Measurements from ENCODE around the gene ERCC6L2. TPM values are rescaled to one million over a fixed set of nuclear protein-coding genes. Genes with fewer than 3 reads are reported as not detected.

The ERCC6L2 gene
- polyA plus RNA-seq, 1 of the 3 experiments (the other 2 are of a cell fraction) = 10.0 TPM

DNA sequence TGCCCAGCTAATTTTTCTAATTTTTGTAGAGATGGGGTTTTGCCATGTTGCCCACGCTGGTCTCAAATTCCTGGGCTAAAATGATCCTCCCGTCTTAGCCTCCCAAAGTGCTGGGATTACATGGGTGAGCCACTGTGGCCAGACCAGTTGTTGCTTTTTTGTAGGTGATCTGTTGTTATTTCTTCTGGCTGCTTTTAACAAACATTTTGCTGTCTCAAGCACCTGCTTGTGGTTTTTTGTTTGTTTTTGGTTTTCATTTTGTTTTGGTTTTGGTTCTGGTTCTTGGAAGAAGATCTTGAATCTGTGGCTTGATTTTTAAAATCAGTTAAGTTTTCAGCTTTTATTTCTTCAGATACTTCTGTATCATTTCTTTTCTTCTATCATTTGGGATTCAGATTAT lies 21.1 kb downstream of the ERCC6L2 start:
- peaks cover 67% of the 10 kb centered on the region for H3K79me2 ChIP-seq (ENCODE audit: insufficient read depth)
- no peak overlapping the region for H2AFZ ChIP-seq (ENCODE audit: low read depth)
- no peaks in the 10 kb centered on the region for H3K4me1 ChIP-seq (ENCODE audit: control insufficient read depth in 1 of 2, insufficient read depth in 2 of 2, low read depth in 1 of 2, low read length in 1 of 2)
- no peak overlapping the region for H3K9ac ChIP-seq
- no peak for DNase-seq
- H3K4me2 ChIP-seq = no peak overlapping the region
- TF ChIP-seq, protein P1, sequence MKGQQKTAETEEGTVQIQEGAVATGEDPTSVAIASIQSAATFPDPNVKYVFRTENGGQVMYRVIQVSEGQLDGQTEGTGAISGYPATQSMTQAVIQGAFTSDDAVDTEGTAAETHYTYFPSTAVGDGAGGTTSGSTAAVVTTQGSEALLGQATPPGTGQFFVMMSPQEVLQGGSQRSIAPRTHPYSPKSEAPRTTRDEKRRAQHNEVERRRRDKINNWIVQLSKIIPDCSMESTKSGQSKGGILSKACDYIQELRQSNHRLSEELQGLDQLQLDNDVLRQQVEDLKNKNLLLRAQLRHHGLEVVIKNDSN (IDR thresholded peaks at IDR 0.05; ENCODE audit: borderline replicate concordance, low read depth) = no peak
- TF ChIP-seq MXI1 (IDR thresholded peaks at IDR 0.05; ENCODE audit: low read depth, low read length) (no peak), EZH2phosphoT487 (IDR thresholded peaks at IDR 0.05; ENCODE audit: borderline replicate concordance, low read depth) (no peak), FOXM1 (IDR thresholded peaks at IDR 0.05; ENCODE audit: low read depth) (no peak), NRF1 (IDR thresholded peaks at IDR 0.05; ENCODE audit: low read depth, low read length) (no peak), SIN3A (IDR thresholded peaks at IDR 0.05; ENCODE audit: borderline replicate concordance, low read depth, low read length) (no peak), TAF1 (IDR thresholded peaks at IDR 0.05; ENCODE audit: borderline replicate concordance, low read depth, low read length) (no peak), CHD2 (IDR thresholded peaks at IDR 0.05; ENCODE audit: low read length, partially characterized antibody) (no peak), FOSL2 (IDR thresholded peaks at IDR 0.05; ENCODE audit: borderline replicate concordance, low read depth) (no peak), ELF1 (IDR thresholded peaks at IDR 0.05) (no peak), POLR2AphosphoS5 (IDR thresholded peaks at IDR 0.05; ENCODE audit: low read depth, low read length) (no peak), GABPA (IDR thresholded peaks at IDR 0.05; ENCODE audit: low read depth) (no peak), TEAD4 (IDR thresholded peaks at IDR 0.05; ENCODE audit: borderline replicate concordance, insufficient read depth) (no peak), FOXJ3 (CRISPR knock-in tag; IDR thresholded peaks at IDR 0.05) (no peak), RCOR1 (IDR thresholded peaks at IDR 0.05; ENCODE audit: low read length) (no peak), JUND (IDR thresholded peaks at IDR 0.05) (no peak), NFIC (IDR thresholded peaks at IDR 0.05; ENCODE audit: borderline replicate concordance) (no peak)
- TF ChIP-seq, protein P2, sequence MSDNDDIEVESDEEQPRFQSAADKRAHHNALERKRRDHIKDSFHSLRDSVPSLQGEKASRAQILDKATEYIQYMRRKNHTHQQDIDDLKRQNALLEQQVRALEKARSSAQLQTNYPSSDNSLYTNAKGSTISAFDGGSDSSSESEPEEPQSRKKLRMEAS (IDR thresholded peaks at IDR 0.05; ENCODE audit: low read depth) = no peak
- peaks cover 3 to 38% of the 10 kb centered on the region in 2 experiments for H3K36me3 ChIP-seq (replicated peaks in 1 of 2; ENCODE audit: control insufficient read depth in 1 of 2, insufficient read depth in 2 of 2, low read length in 1 of 2)
- H3F3A ChIP-seq (replicated peaks; ENCODE audit: insufficient read depth) = peaks cover 12% of the 10 kb centered on the region
- ChIA-PET CTCF (interaction anchor here (1.3 kb wide), 1 partner anchor 8 kb away, joined by 5 read pairs; no protein-coding TSS in a partner anchor), POLR2A (no interaction called here)
- WGBS (ENCODE audit: low lambda C conversion rate) = 96% methylated on average over 2 of the region's 2 CpGs
- no peaks in the 10 kb centered on the region for H3K27me3 ChIP-seq (ENCODE audit: insufficient read depth)
- H3K9me2 ChIP-seq = no peaks in the 10 kb centered on the region
- H4K20me1 ChIP-seq (ENCODE audit: insufficient read depth) = no peaks in the 10 kb centered on the region
- no peak overlapping the region for H3K27ac ChIP-seq (ENCODE audit: low read depth in 2 of 2, low read length in 1 of 2)
- H3K9me3 ChIP-seq = peaks cover 8% of the 10 kb centered on the region; the same call in 1 of the 2 replicates
- no peak overlapping the region for H3K4me3 ChIP-seq (ENCODE audit: low read depth in 2 of 2, low read length in 1 of 2)

DNA sequence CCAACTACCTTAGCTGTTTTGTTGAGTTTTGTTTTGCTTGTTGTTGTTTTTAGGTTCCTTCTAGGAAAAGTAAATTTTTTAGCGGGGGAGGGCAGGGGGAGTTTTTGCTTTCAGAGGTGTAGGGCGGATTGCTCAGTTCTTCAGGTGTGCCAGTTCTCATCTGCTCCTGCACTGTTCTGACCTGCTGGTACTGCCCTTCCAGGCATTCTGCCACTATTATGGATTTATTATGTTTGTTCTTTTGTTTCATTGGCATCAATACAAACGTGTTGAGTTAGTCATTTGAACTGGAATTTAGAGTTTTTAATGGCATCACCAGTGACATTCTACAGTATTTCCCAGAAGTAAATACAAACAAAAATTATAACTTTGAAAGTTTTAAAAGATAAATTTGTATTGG lies 26.0 kb downstream of the ERCC6L2 start:
- ChIA-PET POLR2A (no interaction called here), CTCF (no interaction called here)
- Histone ChIP-seq H3K9ac (no peak overlapping the region), H3K4me2 (no peak overlapping the region), H3K4me1 (ENCODE audit: control insufficient read depth in 1 of 2, insufficient read depth in 2 of 2, low read depth in 1 of 2, low read length in 1 of 2) (no peaks in the 10 kb centered on the region), H3K27ac (ENCODE audit: low read depth in 2 of 2, low read length in 1 of 2) (no peak overlapping the region), H3K27me3 (ENCODE audit: insufficient read depth) (no peaks in the 10 kb centered on the region), H3K36me3 (replicated peaks in 1 of 2; ENCODE audit: control insufficient read depth in 1 of 2, insufficient read depth in 2 of 2, low read length in 1 of 2) (peaks cover 5 to 12% of the 10 kb centered on the region in 2 experiments), H3F3A (replicated peaks; ENCODE audit: insufficient read depth) (no peaks in the 10 kb centered on the region), H3K4me3 (ENCODE audit: low read depth in 2 of 2, low read length in 1 of 2) (no peak overlapping the region), H3K9me2 (no peaks in the 10 kb centered on the region), H3K79me2 (ENCODE audit: insufficient read depth) (peaks cover 36% of the 10 kb centered on the region), H3K9me3 (no peaks in the 10 kb centered on the region), H4K20me1 (ENCODE audit: insufficient read depth) (no peaks in the 10 kb centered on the region), H2AFZ (ENCODE audit: low read depth) (no peak overlapping the region)
- DNase-seq = no peak
- WGBS (ENCODE audit: low lambda C conversion rate) = 89% methylated on average over 3 of the region's 3 CpGs
- no peak for TF ChIP-seq CHD2 (IDR thresholded peaks at IDR 0.05; ENCODE audit: low read length, partially characterized antibody)
- TF ChIP-seq, protein P3, sequence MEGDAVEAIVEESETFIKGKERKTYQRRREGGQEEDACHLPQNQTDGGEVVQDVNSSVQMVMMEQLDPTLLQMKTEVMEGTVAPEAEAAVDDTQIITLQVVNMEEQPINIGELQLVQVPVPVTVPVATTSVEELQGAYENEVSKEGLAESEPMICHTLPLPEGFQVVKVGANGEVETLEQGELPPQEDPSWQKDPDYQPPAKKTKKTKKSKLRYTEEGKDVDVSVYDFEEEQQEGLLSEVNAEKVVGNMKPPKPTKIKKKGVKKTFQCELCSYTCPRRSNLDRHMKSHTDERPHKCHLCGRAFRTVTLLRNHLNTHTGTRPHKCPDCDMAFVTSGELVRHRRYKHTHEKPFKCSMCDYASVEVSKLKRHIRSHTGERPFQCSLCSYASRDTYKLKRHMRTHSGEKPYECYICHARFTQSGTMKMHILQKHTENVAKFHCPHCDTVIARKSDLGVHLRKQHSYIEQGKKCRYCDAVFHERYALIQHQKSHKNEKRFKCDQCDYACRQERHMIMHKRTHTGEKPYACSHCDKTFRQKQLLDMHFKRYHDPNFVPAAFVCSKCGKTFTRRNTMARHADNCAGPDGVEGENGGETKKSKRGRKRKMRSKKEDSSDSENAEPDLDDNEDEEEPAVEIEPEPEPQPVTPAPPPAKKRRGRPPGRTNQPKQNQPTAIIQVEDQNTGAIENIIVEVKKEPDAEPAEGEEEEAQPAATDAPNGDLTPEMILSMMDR (IDR thresholded peaks at IDR 0.05) = no peak
- TF ChIP-seq, protein P2 (IDR thresholded peaks at IDR 0.05; ENCODE audit: low read depth) = no peak

Measured in SK-N-SH (cell line).